Measurements from ENCODE around the gene PBOV1. TPM values are rescaled to one million over a fixed set of nuclear protein-coding genes. Genes with fewer than 3 reads are reported as not detected.

The PBOV1 gene
- total and polyA plus RNA-seq, 7 donors = not detected

DNA sequence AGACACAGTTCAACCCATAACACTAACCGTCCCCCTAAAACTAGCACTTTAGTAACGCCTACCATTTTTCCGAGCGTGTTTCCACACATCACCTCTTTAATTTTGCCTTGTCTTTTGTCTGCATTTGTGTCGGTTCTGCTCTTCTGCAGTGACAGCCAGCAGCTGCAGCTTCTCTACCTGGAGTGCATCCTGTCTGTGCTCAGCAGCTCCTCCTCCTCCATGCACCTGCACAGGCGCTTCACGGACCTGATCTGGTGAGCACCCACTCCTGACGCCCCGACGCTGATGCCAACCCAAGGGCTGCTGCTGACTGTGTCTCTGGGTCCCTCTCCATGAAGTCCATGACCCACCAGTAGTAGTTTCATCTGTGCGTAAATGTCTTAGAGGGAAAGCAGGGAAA lies 35.4 kb upstream of the PBOV1 start:
- Histone ChIP-seq H3K4me3 (no peak overlapping the region), H3K36me3 (ENCODE audit: insufficient read depth in 1 of 2, low read depth in 1 of 2) (no peaks in the 10 kb centered on the region), H3K27me3 (ENCODE audit: insufficient read depth in 3 of 3, low read length in 2 of 3) (no peaks in the 10 kb centered on the region), H3K27ac (no peak overlapping the region), H3K9me3 (no peaks in the 10 kb centered on the region), H3K4me1 (no peaks in the 10 kb centered on the region)
- no peak for TF ChIP-seq CTCF (IDR thresholded peaks at IDR 0.05)
- no peak for ATAC-seq
- intact Hi-C loops (cut with DNase I) = no loop called here
- WGBS, 3 donors = 93 to 96% (median 94%) methylated on average over 11 of the region's 11 CpGs
- no peak for DNase-seq

DNA sequence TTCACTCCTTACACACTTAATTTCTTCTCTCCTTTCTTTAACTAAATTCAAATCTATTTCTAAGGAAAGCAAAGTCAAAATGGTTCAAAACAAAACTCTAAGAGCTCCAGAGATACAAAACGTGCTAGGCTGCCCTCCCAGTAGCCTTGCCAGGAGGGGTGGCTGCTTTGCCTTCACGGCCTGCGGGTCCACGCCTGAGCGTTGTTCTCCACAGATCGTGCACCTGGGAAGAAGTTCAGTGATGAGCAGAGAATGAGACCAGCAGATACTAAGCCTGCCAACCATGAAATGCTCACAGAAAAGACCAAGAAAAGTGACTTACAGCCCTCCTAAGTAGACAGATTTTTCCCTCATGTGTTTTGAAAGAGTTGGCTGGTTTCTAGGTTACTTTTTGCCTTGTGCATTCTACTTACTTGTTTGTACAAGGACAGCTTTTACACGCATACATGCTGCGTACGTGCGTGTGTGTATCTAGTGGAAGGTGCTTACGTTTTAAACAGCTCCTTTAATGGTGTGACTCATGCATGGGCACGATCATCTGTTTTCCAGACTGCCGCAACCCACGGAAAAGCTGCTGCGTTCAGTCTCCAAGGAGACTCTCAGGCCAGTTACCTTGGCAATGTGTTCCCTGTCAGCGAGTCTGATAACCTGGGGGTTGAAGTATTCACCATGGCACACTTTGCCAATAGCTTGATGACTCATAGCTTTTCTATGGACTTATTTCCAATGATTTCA lies 32.4 kb upstream of the PBOV1 start:
- no peaks in the 10 kb centered on the region for H3K36me3 ChIP-seq (ENCODE audit: insufficient read depth in 1 of 2, low read depth in 1 of 2)
- peak in 1 of 4 donors; percentile 84 for ATAC-seq
- peak in 1 of 2 donors; percentile 26 for DNase-seq
- no peaks in the 10 kb centered on the region for H3K27me3 ChIP-seq (ENCODE audit: insufficient read depth in 3 of 3, low read length in 2 of 3)
- TF ChIP-seq CTCF (IDR thresholded peaks at IDR 0.05) = no peak
- H3K9me3 ChIP-seq = no peaks in the 10 kb centered on the region
- intact Hi-C loops (cut with DNase I) = no loop called here
- no peaks in the 10 kb centered on the region for H3K4me1 ChIP-seq
- H3K4me3 ChIP-seq = no peak overlapping the region
- no peak overlapping the region for H3K27ac ChIP-seq
- 75 to 84% (median 78%) methylated on average over 16 of the region's 16 CpGs for WGBS, 3 donors

DNA sequence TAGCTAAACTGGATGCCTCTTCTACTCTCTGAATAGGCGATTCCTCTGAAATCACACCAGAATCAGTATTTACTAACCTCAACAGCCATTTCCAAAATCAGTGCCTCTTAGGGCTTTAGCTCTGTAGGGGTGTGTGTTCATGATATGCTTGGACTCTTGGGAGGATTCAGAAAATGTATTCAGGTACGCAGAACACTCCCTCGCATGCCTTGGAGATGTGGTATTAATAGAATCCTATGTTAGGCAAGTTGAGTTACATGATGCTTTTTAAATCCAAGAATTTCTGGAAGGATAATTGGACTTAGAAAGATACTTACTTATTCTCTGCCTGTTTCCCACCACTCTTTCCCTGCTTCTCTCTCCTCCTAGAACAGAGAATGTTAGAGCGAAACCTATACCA lies 31.8 kb upstream of the PBOV1 start:
- H3K27ac ChIP-seq = no peak overlapping the region
- WGBS, 3 donors = 74 to 89% (median 83%) methylated on average over 4 of the region's 4 CpGs
- ATAC-seq (no peak), DNase-seq (no peak)
- H3K4me3 ChIP-seq = no peak overlapping the region
- H3K27me3 ChIP-seq (ENCODE audit: insufficient read depth in 3 of 3, low read length in 2 of 3) = no peaks in the 10 kb centered on the region
- intact Hi-C loops (cut with DNase I) = no loop called here
- H3K9me3 ChIP-seq = no peaks in the 10 kb centered on the region
- no peak for TF ChIP-seq CTCF (IDR thresholded peaks at IDR 0.05)
- H3K36me3 ChIP-seq (ENCODE audit: insufficient read depth in 1 of 2, low read depth in 1 of 2) = no peaks in the 10 kb centered on the region
- H3K4me1 ChIP-seq = no peaks in the 10 kb centered on the region

DNA sequence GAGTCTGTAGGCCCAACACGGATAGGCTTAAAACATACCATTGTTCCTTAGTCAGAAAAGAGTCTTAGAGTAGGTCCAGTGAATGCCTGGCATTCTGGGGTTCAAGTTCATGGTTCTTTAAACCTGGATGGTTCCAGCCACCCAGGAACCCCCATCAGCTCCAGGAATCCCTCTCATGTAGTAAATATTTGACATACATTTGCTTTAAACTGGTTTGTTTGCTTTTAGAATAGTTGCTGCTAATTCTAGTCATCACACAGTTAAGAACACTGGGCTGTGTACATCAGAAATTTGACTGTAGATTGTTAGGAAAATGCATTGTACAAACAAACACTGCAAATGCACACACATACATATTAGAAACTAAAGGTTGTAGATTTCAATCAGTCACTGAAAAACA lies 30.6 kb upstream of the PBOV1 start:
- DNase-seq (no peak), ATAC-seq (no peak)
- Histone ChIP-seq H3K36me3 (ENCODE audit: insufficient read depth in 1 of 2, low read depth in 1 of 2) (no peaks in the 10 kb centered on the region), H3K4me3 (no peak overlapping the region), H3K27me3 (ENCODE audit: insufficient read depth in 3 of 3, low read length in 2 of 3) (no peaks in the 10 kb centered on the region), H3K27ac (no peak overlapping the region), H3K4me1 (no peaks in the 10 kb centered on the region), H3K9me3 (no peaks in the 10 kb centered on the region)
- intact Hi-C loops (cut with DNase I) = no loop called here
- no peak for TF ChIP-seq CTCF (IDR thresholded peaks at IDR 0.05)
- whole genome bisulfite sequencing, 3 donors = 77 to 93% (median 88%) methylated on average over 1 of the region's 1 CpG

- H3K27ac ChIP-seq = no peak overlapping the region
- ATAC-seq = no peak
- intact Hi-C loops (cut with DNase I) = no loop called here
- no peaks in the 10 kb centered on the region for H3K9me3 ChIP-seq
- no peak for DNase-seq
- H3K36me3 ChIP-seq (ENCODE audit: insufficient read depth in 1 of 2, low read depth in 1 of 2) = no peaks in the 10 kb centered on the region
- no peaks in the 10 kb centered on the region for H3K27me3 ChIP-seq (ENCODE audit: insufficient read depth in 3 of 3, low read length in 2 of 3)
- TF ChIP-seq CTCF (IDR thresholded peaks at IDR 0.05) = no peak
- H3K4me1 ChIP-seq = no peaks in the 10 kb centered on the region
- H3K4me3 ChIP-seq = no peak overlapping the region
- WGBS, 3 donors = 79 to 84% (median 83%) methylated on average over 7 of the region's 7 CpGs
Measured at GRCh38 chr6:138248011-138248410, 29.7 kb upstream of the PBOV1 start.
